ENCODE measurements around the gene PPHLN1. TPM values are rescaled to one million over a fixed set of nuclear protein-coding genes. Genes with fewer than 3 reads are reported as not detected.

The PPHLN1 gene
- total and polyA plus RNA-seq, 2 of the 8 experiments (the other 6 are each of a cell fraction or from before 2014, with no cell fraction given), result 34.3 to 71.6 TPM

GRCh38 chr12:42364692-42365091 is 38.7 kb downstream of the PPHLN1 start:
- Histone ChIP-seq H4K20me1 (replicated peaks in 1 of 2; ENCODE audit: control insufficient read depth in 1 of 2, insufficient read depth in 2 of 2, low read length in 2 of 2) (peaks cover 0 to 2% of the 10 kb centered on the region in 2 experiments), H3K4me3 (ENCODE audit: extremely low read depth in 1 of 4, insufficient read depth in 2 of 4, low read depth in 3 of 4, low read length in 4 of 4) (no peak overlapping the region), H3K9me3 (ENCODE audit: insufficient read depth in 2 of 2, low read depth in 1 of 2, low read length in 1 of 2) (no peaks in the 10 kb centered on the region), H3K4me2 (ENCODE audit: insufficient read depth in 1 of 2, low read depth in 2 of 2, low read length in 2 of 2) (no peak overlapping the region), H3K14ac (ENCODE audit: insufficient read length) (no peak overlapping the region), H3K27ac (ENCODE audit: low read depth, low read length) (no peak overlapping the region), H3K79me2 (ENCODE audit: control insufficient read depth in 1 of 2, insufficient read depth in 2 of 2, low read length in 2 of 2) (peaks cover 0 to 32% of the 10 kb centered on the region in 2 experiments; a peak in 2 of 4 replicates), H2BK15ac (ENCODE audit: low read length) (no peak overlapping the region), H2AFZ (ENCODE audit: low read length) (no peak overlapping the region), H2AK5ac (ENCODE audit: low read depth, low read length) (no peak overlapping the region), H3K23ac (ENCODE audit: insufficient read length) (no peak overlapping the region), H3K4me1 (replicated peaks in 1 of 4; ENCODE audit: control insufficient read depth in 3 of 4, insufficient read depth in 4 of 4, low read length in 3 of 4) (peaks cover 0 to 3% (median 1%) of the 10 kb centered on the region in 4 experiments; a peak in 4 of 7 replicates), H4K91ac (replicated peaks; ENCODE audit: insufficient read length, low read length) (no peak overlapping the region), H3K23me2 (ENCODE audit: low read depth, low read length) (no peaks in the 10 kb centered on the region), H2BK20ac (ENCODE audit: low read length) (no peak overlapping the region), H3K18ac (ENCODE audit: extremely low read depth, low read length) (no peak overlapping the region), H2BK120ac (replicated peaks; ENCODE audit: low read depth, low read length) (no peak overlapping the region), H2BK5ac (ENCODE audit: low read depth, low read length) (no peak overlapping the region), H3K4ac (replicated peaks; ENCODE audit: insufficient read length, low read depth, low read length) (no peak overlapping the region), H2BK12ac (ENCODE audit: low read depth, low read length) (no peak overlapping the region), H3K79me1 (ENCODE audit: low read depth, low read length) (no peaks in the 10 kb centered on the region; the same call in 1 of the 2 replicates), H3K56ac (replicated peaks; ENCODE audit: insufficient read length, low read depth, low read length) (no peak overlapping the region), H3K27me3 (replicated peaks in 1 of 4; ENCODE audit: control insufficient read depth in 3 of 4, extremely low read depth in 1 of 4, insufficient read depth in 3 of 4, low read length in 3 of 4) (no peaks in the 10 kb centered on the region), H4K8ac (ENCODE audit: extremely low read depth, insufficient read depth, low read length) (no peak overlapping the region), H4K5ac (ENCODE audit: insufficient read length, low read depth, low read length) (no peak overlapping the region), H3K9ac (replicated peaks in 1 of 4; ENCODE audit: extremely low read depth in 1 of 4, low read depth in 3 of 4, low read length in 3 of 4) (no peak overlapping the region), H3K36me3 (ENCODE audit: control insufficient read depth in 2 of 4, insufficient read depth in 4 of 4, low read length in 3 of 4) (no peaks in the 10 kb centered on the region)
- TF ChIP-seq RAD21 (IDR thresholded peaks at IDR 0.05 in 1 of 2, conservative IDR thresholded peaks at IDR 0.05 in 1 of 2; ENCODE audit: low read depth in 2 of 2, low read length in 2 of 2) (peak in 1 of 2 experiments; percentile 14; a peak in 1 of 4 replicates), POLR2A (IDR thresholded peaks at IDR 0.05; ENCODE audit: control extremely low read depth in 1 of 2, low read depth in 2 of 2, low read length in 2 of 2) (no peak), CHD1 (IDR thresholded peaks at IDR 0.05; ENCODE audit: low read depth, low read length) (no peak), CTCF (IDR thresholded peaks at IDR 0.05; ENCODE audit: control extremely low read depth in 1 of 3, insufficient read depth in 1 of 3, low read depth in 1 of 3, low read length in 3 of 3) (peak in 1 of 3 experiments; percentile 19; a peak in 1 of 4 replicates)
- ChIA-PET CTCF (ENCODE audit: partially characterized antibody) (interaction anchor here (1.0 to 1.7 kb wide), 7 partner anchors 9 to 205 kb away, joined by 3 to 7 read pairs (median 4); no protein-coding TSS in a partner anchor), POLR2A (ENCODE audit: partially characterized antibody) (interaction anchor here (1.3 to 1.5 kb wide), 2 partner anchors 13 to 20 kb away, joined by 3 read pairs; no protein-coding TSS in a partner anchor)
- DNase-seq (ENCODE audit: low read depth in 1 of 2, low spot score in 2 of 2) (no peak), FAIRE-seq (no peak)
- WGBS, 2 experiments (ENCODE audit: extremely low coverage in 1 of 2, insufficient coverage in 1 of 2, insufficient read length in 1 of 2, insufficient replicate concordance in 2 of 2, low coverage in 1 of 2, low lambda C conversion rate in 2 of 2, missing lambda C conversion rate in 1 of 2), result 61% methylated on average over 9 of the region's 9 CpGs; no CpG with 5 or more reads in 1 of the 2 experiments

Measured in H1 (cell line).